ENCODE measurements around the gene TAS2R10.
"Not testable (repeated sequence)": the region's sequence is repeated elsewhere in the genome, so short reads cannot be mapped to it uniquely, and the experiment has no call there.

The TAS2R10 gene

DNA sequence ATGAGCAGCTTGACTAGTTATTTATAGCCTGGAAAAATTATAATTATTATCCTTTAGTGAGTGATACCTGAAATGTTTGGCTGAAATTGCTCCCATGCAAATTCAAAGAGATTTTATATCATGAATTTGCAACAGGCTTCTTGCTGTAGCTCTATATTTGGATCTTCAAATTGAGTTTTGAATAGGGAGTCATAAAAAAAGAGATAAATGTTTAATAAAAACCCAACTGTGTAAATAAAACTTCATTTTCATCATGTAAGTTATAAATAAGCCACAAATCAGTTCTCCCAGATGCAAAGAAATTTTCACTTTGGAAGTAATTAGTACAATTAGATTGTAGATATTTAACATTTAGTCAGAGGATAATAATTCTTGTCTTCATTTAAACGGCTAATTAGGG, 19.0 kb downstream of the TAS2R10 start, which contains the start of gene TAS2R8:
Gene TAS2R8, minus strand, starts transcription at position 101 of the 400 bp plus-strand sequence. CDS start 306 bp downstream, outside the sequence.
- Mint-ChIP-seq H3K9me3 (no peaks in the 10 kb centered on the region), H3K4me3 (no peak within 1 kb of the TSS), H3K36me3 (no peaks in the 10 kb centered on the region), H3K27ac (no peak within 1 kb of the TSS), H3K4me1 (no peaks in the 10 kb centered on the region)
- no peak for ATAC-seq
- DNase-seq (ENCODE audit: low spot score in 2 of 2) = no peak

DNA sequence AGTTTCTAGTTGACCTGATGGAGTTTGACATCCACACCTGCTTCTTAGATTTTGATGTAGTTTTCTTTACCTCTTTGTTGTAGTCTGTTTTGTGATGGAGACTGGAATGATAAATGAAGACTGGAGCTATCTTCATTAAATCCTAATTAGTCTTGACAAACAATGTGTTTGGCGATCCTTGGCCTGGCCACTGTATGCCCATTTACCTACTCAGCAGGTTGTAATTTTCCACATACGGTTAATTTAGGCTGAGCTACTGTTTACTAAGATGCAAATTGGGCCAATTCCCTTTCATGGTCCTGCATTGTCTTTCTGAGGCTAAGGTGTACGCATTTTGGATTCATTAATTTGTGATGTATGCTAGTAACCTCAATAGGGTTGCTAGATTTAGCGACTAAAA, 23.6 kb downstream of the TAS2R10 start, which contains the start of gene TAS2R7:
Gene TAS2R7, minus strand, starts transcription at position 41 of the 400 bp plus-strand sequence. CDS start 57 bp downstream, outside the sequence.
- no peak for ATAC-seq

DNA sequence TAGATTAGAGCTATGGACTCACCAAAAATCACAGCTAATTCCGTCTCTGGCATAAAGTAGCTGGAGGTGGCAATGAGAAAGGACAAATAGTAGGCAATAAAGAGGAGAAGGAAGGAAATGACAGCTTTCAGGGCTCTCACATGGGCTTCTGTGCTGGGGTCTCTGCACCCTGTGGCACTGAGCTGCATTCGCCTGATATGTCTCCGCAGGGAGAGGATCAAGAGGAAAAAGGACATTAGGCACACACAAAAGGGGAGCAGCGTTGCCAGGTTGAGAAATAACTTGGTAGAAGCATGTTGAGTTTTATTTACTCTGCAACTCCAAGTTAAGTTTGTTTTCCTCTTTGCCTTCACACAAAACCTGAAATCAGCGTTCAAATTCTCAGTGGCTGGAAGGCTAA, 24.4 kb downstream of the TAS2R10 start:
- DNase-seq (ENCODE audit: low spot score in 2 of 2) (no peak), ATAC-seq (no peak)
- H3K4me3 Mint-ChIP-seq = no peak overlapping the region
- H3K4me1 Mint-ChIP-seq = no peaks in the 10 kb centered on the region
- H3K36me3 Mint-ChIP-seq = no peaks in the 10 kb centered on the region
- no peaks in the 10 kb centered on the region for H3K9me3 Mint-ChIP-seq
- no peak overlapping the region for H3K27ac Mint-ChIP-seq

More for the DNA sequence above, 23.6 kb downstream of the TAS2R10 start, which contains the start of gene TAS2R7:
- Mint-ChIP-seq H3K36me3 (no peaks in the 10 kb centered on the region), H3K4me3 (no peak within 1 kb of the TSS), H3K27ac (no peak within 1 kb of the TSS), H3K4me1 (no peaks in the 10 kb centered on the region), H3K9me3 (no peaks in the 10 kb centered on the region)
- no peak for DNase-seq (ENCODE audit: low spot score in 2 of 2)

DNA sequence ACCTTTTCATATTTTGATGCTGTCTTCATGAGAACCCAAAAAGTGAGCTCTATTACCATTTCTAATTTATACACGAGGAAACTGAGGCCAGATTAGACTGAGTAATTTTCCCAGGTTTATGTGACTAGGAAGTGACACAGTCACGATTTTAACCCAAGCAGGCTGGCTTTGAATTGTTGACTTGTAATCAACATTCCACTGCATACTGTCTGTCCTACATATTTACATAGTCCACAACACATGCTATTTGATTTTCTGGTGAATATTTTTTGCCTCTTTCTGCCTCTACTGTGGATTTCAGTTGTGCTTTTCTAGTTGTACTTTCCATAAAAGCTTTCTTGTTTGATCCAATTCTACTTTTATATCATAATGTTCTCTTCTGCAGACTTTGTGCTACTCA, 31.9 kb downstream of the TAS2R10 start:
- Mint-ChIP-seq H3K27ac (no peak overlapping the region), H3K36me3 (no peaks in the 10 kb centered on the region), H3K4me1 (no peaks in the 10 kb centered on the region), H3K4me3 (no peak overlapping the region), H3K9me3 (no peaks in the 10 kb centered on the region)
- no peak for DNase-seq (ENCODE audit: low spot score in 2 of 2)
- ATAC-seq = no peak

DNA sequence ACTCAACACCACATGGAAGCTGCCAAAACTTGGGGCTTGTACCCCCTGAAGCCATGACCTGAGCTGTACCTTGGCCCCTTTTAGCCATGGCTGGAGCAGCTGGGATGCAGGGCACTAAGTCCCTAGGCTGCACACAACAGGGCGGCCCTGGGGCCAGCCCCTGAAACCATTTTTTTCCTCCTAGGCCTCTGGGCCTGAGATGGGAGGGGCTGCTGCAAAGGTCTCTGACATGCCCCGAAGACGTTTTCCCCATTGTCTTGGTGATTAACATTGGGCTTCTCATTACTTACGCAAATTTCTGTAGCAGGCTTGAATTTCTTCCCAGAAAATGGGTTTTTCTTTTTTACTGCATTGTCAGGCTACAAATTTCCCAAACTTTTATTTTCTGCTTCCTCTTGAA, 34.4 kb downstream of the TAS2R10 start:
- not testable (repeated sequence) for H3K9me3 Mint-ChIP-seq; H3K4me1 Mint-ChIP-seq; H3K27ac Mint-ChIP-seq; DNase-seq (ENCODE audit: low spot score in 2 of 2); H3K4me3 Mint-ChIP-seq; ATAC-seq; H3K36me3 Mint-ChIP-seq

DNA sequence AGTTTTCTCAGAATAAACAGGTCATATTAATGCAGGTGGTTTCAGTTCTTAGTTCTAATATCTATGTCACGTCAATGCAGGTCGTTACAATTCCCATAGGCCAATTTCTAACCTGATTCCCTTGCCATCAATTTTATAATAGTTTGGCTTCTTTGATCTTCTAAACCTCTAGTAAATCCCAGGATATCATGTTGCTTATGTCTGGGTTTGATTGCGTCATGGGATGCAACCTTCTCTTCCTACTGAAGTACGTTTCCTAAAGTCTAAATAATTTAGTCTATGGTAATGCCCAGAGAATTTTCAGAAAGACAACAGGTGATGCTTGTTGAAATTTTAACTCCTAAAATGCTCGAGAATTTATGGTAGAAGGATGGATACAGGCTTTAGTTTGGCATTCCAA, 42.9 kb downstream of the TAS2R10 start:
- DNase-seq (ENCODE audit: low spot score in 2 of 2) (no peak), ATAC-seq (no peak)
- Mint-ChIP-seq H3K36me3 (no peaks in the 10 kb centered on the region), H3K4me3 (no peak overlapping the region), H3K4me1 (no peaks in the 10 kb centered on the region), H3K27ac (no peak overlapping the region), H3K9me3 (no peaks in the 10 kb centered on the region)

DNA sequence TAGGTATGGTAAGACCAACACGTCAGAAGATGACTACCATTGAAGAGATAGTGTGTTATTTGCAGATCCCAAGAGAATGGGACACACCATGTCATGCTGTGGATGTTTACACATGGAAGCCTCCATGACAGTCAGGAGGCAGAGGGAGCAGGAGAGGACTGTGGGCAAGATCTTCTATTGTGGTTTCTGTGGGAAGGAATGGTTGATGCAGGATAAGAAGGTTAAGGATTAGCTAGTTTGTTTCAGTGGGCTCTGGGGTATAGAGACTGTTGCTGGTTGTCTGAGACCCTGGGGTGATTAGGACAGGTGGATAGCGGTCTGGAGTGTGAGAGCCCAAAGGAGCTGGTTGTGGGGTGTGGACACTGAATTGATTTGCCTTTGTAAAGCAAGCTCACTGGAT, 47.1 kb downstream of the TAS2R10 start:
- H3K4me1 Mint-ChIP-seq = no peaks in the 10 kb centered on the region
- no peaks in the 10 kb centered on the region for H3K9me3 Mint-ChIP-seq
- H3K27ac Mint-ChIP-seq = no peak overlapping the region
- H3K4me3 Mint-ChIP-seq = no peak overlapping the region
- no peak for DNase-seq (ENCODE audit: low spot score in 2 of 2)
- ATAC-seq = no peak
- H3K36me3 Mint-ChIP-seq = no peaks in the 10 kb centered on the region

All from stimulated activated effector memory CD8-positive, alpha-beta T cell treated with anti-CD3 and anti-CD28 coated beads, Interleukin-12 subunit alpha, Interleukin-12 subunit beta, amount 100 ng/mL, for 72 hours (primary cell).